ENCODE data around the gene ZNF181. TPM values are rescaled to one million over a fixed set of nuclear protein-coding genes. Genes with fewer than 3 reads are reported as not detected.

The ZNF181 gene
- total RNA-seq, 4 donors from 2014 or later = 5.4 to 16.8 (median 12.1) TPM

DNA sequence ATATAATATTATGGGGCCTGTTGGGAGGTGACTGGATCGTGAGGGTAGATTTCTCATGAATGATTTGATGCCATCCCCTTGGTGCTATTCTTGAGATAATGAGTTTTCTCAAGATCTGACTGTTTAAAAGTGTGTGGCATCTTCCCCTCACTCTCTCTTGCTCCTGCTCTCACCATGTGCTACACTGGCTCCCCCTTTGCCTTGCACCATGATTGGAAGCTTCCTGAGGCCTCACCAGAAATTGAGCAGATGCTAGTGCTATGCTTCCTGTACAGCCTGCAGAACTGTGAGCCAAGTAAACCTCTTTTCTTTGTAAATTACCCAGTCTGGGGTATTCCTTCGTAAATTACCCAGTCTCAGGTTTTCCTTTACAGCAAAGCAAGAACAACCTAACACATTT, 40.8 kb downstream of the ZNF181 start:
- no peak for TF ChIP-seq POLR2A (IDR thresholded peaks at IDR 0.05)
- TF ChIP-seq, protein P1, sequence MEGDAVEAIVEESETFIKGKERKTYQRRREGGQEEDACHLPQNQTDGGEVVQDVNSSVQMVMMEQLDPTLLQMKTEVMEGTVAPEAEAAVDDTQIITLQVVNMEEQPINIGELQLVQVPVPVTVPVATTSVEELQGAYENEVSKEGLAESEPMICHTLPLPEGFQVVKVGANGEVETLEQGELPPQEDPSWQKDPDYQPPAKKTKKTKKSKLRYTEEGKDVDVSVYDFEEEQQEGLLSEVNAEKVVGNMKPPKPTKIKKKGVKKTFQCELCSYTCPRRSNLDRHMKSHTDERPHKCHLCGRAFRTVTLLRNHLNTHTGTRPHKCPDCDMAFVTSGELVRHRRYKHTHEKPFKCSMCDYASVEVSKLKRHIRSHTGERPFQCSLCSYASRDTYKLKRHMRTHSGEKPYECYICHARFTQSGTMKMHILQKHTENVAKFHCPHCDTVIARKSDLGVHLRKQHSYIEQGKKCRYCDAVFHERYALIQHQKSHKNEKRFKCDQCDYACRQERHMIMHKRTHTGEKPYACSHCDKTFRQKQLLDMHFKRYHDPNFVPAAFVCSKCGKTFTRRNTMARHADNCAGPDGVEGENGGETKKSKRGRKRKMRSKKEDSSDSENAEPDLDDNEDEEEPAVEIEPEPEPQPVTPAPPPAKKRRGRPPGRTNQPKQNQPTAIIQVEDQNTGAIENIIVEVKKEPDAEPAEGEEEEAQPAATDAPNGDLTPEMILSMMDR (IDR thresholded peaks at IDR 0.05) = no peak
- H3K4me3 ChIP-seq (ENCODE audit: low read depth, poor library complexity, severe bottlenecking) = no peak overlapping the region
- intact Hi-C loops (cut with DNase I; ENCODE audit: low total_unique reads) = no loop called here
- WGBS, 2 donors = 70 to 82% methylated on average over 2 of the region's 2 CpGs
- no peak for DNase-seq (ENCODE audit: low spot score in 2 of 2)

DNA sequence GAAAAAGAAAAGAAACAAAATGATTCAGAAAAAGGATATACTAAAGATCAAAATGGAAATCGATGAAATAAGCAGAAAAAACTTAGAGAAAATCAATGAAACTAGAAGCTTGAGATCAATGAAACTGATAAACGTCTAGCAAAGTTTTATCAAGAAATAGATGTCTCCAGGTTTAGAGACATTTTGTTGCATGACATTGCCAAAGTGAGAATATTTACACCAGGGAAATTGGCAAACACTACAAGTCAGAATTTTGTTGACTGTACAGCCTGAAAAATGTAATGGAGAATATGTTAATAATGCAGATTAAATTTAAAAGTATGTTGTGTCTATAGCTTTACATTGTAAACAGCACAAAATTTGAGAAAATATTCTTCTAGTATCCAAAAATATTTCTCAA, 44.3 kb downstream of the ZNF181 start:
- no peak overlapping the region for H3K4me3 ChIP-seq (ENCODE audit: low read depth, poor library complexity, severe bottlenecking)
- intact Hi-C loops (cut with DNase I; ENCODE audit: low total_unique reads) = no loop called here
- no peak for TF ChIP-seq POLR2A (IDR thresholded peaks at IDR 0.05)
- TF ChIP-seq, protein P1 (IDR thresholded peaks at IDR 0.05) = no peak
- no peak for DNase-seq (ENCODE audit: low spot score in 2 of 2)
- WGBS, 2 donors = 63 to 81% methylated on average over 2 of the region's 2 CpGs

DNA sequence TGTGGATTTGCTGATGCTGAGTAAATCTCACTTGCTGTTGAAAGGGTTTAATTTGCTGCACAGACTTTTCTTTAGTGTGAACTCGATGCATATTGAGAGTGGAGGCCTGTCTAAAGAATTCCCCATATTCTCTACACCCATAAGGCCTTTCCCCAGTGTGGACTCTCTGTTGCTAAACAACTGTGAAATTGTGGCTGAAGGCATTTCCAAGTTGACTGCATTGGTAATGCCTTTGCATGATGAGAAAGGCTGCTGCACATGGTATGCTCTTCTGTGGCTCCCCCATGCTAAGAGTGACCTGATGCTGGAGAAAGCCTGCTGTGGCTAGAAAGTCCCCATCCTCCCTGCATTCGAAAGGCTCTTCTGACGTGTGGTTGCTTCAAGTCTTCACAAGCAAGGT, 45.6 kb downstream of the ZNF181 start:
- intact Hi-C loops (cut with DNase I; ENCODE audit: low total_unique reads) = no loop called here
- H3K4me3 ChIP-seq (ENCODE audit: low read depth, poor library complexity, severe bottlenecking) = no peak overlapping the region
- no peak for TF ChIP-seq POLR2A (IDR thresholded peaks at IDR 0.05)
- TF ChIP-seq, protein P1 (IDR thresholded peaks at IDR 0.05) = no peak
- WGBS, 2 donors = 72 to 76% methylated on average over 3 of the region's 3 CpGs
- no peak for DNase-seq (ENCODE audit: low spot score in 2 of 2)

DNA sequence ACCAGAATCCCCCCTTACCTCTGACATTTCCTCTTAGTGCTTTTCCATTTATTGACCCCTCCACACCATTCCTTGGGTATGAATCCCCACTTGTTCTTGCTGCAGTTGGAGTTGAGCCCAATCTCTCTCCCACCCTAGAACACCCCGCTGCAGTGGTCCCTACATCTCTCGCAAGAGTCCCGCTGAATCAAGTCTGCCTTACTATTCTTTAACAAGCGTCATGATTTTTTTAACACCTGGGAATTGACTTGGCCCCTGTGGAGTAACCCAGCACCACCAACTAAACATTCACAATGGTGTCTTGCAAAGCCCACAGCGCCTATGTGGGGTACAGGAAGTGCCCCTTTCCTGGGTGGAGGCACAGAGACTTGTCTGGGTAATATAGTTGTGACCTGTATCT, 52.2 kb downstream of the ZNF181 start:
- TF ChIP-seq, protein P1 (IDR thresholded peaks at IDR 0.05) = no peak
- no peak for TF ChIP-seq POLR2A (IDR thresholded peaks at IDR 0.05)
- no peak for DNase-seq (ENCODE audit: low spot score in 2 of 2)
- H3K4me3 ChIP-seq (ENCODE audit: low read depth, poor library complexity, severe bottlenecking) = no peak overlapping the region
- intact Hi-C loops (cut with DNase I; ENCODE audit: low total_unique reads) = no loop called here
- WGBS, 2 donors = 74 to 75% methylated on average over 5 of the region's 5 CpGs

DNA sequence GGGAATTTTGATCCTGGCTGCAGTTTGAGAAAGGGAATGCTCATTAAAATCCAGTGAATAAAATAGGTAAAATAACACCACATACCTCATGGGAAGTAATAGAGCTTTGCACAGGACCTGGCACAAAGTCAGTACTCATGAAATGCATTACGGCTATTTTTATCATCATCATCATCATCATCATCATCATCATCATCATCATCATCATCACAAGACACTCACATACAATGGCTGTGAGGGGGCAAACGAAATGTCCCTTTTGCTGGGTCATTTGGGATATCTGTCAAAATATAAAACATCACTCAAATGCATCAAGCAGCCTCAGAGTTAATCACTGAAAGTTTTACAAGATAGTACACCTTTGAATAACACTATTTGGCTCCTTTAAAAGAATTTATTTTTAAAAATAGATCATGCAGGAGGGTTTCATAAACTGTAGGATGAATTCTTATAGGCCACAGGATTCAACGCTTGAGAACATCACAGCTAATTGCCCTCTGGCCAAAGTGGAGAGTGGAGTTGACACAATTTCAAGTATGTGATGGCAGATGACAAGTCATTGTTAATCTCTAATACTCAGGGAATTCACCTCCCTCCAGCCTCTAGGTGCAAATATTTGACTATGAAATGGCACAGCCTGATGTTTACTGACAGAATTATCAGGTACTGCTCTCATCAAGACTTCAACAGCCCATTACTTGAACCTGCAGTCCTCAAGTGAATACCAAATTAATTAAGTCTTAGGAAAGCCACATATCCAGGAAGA, 53.2 kb downstream of the ZNF181 start:
- H3K4me3 ChIP-seq (ENCODE audit: low read depth, poor library complexity, severe bottlenecking) = no peak overlapping the region
- 59 to 62% methylated on average over 3 of the region's 3 CpGs for WGBS, 2 donors
- no peak for TF ChIP-seq POLR2A (IDR thresholded peaks at IDR 0.05)
- TF ChIP-seq, protein P1 (IDR thresholded peaks at IDR 0.05) = no peak
- intact Hi-C loops (cut with DNase I; ENCODE audit: low total_unique reads) = no loop called here
- no peak for DNase-seq (ENCODE audit: low spot score in 2 of 2)

DNA sequence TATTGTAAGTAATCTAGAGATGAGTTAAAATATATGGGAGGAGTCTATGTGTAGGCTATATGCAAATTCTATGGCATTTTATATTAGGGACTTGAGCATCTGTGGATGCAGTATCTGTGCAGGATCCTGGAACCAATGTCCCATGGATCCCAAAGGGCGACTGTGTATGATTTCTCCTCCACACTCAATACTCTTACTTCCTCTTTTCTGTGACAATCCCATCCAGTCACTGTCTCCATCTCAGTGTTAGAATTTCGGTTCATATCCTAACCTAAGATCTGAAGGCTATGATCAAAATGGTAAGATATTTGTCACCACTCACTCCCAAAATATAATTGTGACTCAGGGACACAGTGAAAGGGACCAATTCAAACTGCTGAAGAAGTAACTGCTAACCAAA, 54.0 kb downstream of the ZNF181 start:
- TF ChIP-seq, protein P1 (IDR thresholded peaks at IDR 0.05) = no peak
- no peak for DNase-seq (ENCODE audit: low spot score in 2 of 2)
- no peak overlapping the region for H3K4me3 ChIP-seq (ENCODE audit: low read depth, poor library complexity, severe bottlenecking)
- intact Hi-C loops (cut with DNase I; ENCODE audit: low total_unique reads) = no loop called here
- 46 to 71% methylated on average over 2 of the region's 2 CpGs for WGBS, 2 donors
